Measurements from ENCODE around the gene MIX23.

The MIX23 gene

GRCh38 chr3:122343654-122344053 is 39.4 kb downstream of the MIX23 start:
- no peak for DNase-seq

- DNase-seq, result no peak
Observed at GRCh38 chr3:122342803-122343202, 40.2 kb downstream of the MIX23 start.

- DNase-seq, result no peak
Observed at GRCh38 chr3:122332551-122332950, 50.5 kb downstream of the MIX23 start.

- no peak for DNase-seq
Observed at GRCh38 chr3:122331886-122332285, 51.1 kb downstream of the MIX23 start.

GRCh38 chr3:122325769-122326168 is 57.3 kb downstream of the MIX23 start:
- DNase-seq, result no peak

GRCh38 chr3:122324871-122325323 is 58.1 kb downstream of the MIX23 start, which contains the start of gene CSTA:
TSS of gene CSTA (plus strand) at chr3:122325248. CDS start at chr3:122325293, 45 bp downstream.
- peak; percentile 82 for DNase-seq

GRCh38 chr3:122322095-122323075 is 60.6 kb downstream of the MIX23 start:
- peak; percentile 49 for DNase-seq

- DNase-seq, result no peak
Observed at GRCh38 chr3:122318620-122319019, 64.4 kb downstream of the MIX23 start.

- no peak for DNase-seq
Observed at GRCh38 chr3:122316368-122316767, 66.7 kb downstream of the MIX23 start.

- no peak for DNase-seq
Observed at GRCh38 chr3:122315619-122316018, 67.4 kb downstream of the MIX23 start.

GRCh38 chr3:122314228-122314876 is 68.7 kb downstream of the MIX23 start:
- peak; percentile 84 for DNase-seq

- DNase-seq, result peak; percentile 59
Observed at GRCh38 chr3:122313281-122313680, 69.8 kb downstream of the MIX23 start.

- peak; percentile 21 for DNase-seq
Observed at GRCh38 chr3:122312826-122313225, 70.2 kb downstream of the MIX23 start.

GRCh38 chr3:122310361-122310760 is 72.7 kb downstream of the MIX23 start:
- no peak for DNase-seq

Measured in inflammatory macrophage treated with lipopolysaccharide for 4 hours (primary cell).